Esophagus (tissue), 2 donors: ENCODE data around the gene MTX3. TPM values are rescaled to one million over a fixed set of nuclear protein-coding genes. Genes with fewer than 3 reads are reported as not detected.

ENCODE experiments used
- H3K27ac ChIP-seq, 2 donors: one replicate each; pipeline ENCODE4 v1.5.1; 2013; ENCODE audit warnings: low read depth in 2 of 2, mild to moderate bottlenecking in 2 of 2, inconsistent platforms in 1 of 2, low read length in 1 of 2, moderate library complexity in 1 of 2
- H3K27me3 ChIP-seq, 2 donors: one replicate each; pipeline ENCODE4 v1.6.1; 2013; ENCODE audit warnings: low read length in 2 of 2, control low read depth in 1 of 2, mild to moderate bottlenecking in 1 of 2; ENCODE audit not compliant: insufficient read depth in 2 of 2, control insufficient read depth in 1 of 2
- H3K36me3 ChIP-seq, 2 donors: one replicate each; pipeline ENCODE4 v1.6.1; 2013; ENCODE audit warnings: low read length in 1 of 2; ENCODE audit not compliant: control insufficient read depth in 2 of 2, insufficient read depth in 2 of 2
- H3K4me1 ChIP-seq, 2 donors: one replicate each; pipeline ENCODE4 v1.6.1; 2013; ENCODE audit warnings: low read length in 1 of 2; ENCODE audit not compliant: control insufficient read depth in 2 of 2, insufficient read depth in 2 of 2
- H3K4me3 ChIP-seq, 2 donors: one replicate each; pipeline ENCODE4 v1.5.1; 2013; ENCODE audit warnings: low read length in 2 of 2, mild to moderate bottlenecking in 2 of 2, low read depth in 1 of 2, moderate library complexity in 1 of 2
- H3K9me3 ChIP-seq, 2 donors: one replicate each; pipeline ENCODE4 v1.6.1; 2013; ENCODE audit warnings: mild to moderate bottlenecking in 2 of 2, low read depth in 1 of 2, low read length in 1 of 2, moderate library complexity in 1 of 2; ENCODE audit not compliant: control insufficient read depth in 2 of 2, insufficient read depth in 1 of 2
- WGBS, 2 donors: extraction: QIAGEN DNeasy Blood & Tissue Kit; methylation state at CpG; one replicate each; pipeline ENCODE4 v1.1.7; 2013; 5-methylcytosine and 5-hydroxymethylcytosine counted together
- polyA plus RNA-seq, 2 donors: library from polyadenylated mRNA; stranded (reverse); fragments of 200-250 nt; gene quantifications; one replicate each; pipeline ENCODE4 v1.2.3, GENCODE V29; 2013
- donor health status: healthy with polysubstance abuse.
- donor health status: Bipolar disorder and iron deficiency.

MTX3 gene
- polyA plus RNA-seq, 2 donors = 4.2 to 4.8 TPM

DNA sequence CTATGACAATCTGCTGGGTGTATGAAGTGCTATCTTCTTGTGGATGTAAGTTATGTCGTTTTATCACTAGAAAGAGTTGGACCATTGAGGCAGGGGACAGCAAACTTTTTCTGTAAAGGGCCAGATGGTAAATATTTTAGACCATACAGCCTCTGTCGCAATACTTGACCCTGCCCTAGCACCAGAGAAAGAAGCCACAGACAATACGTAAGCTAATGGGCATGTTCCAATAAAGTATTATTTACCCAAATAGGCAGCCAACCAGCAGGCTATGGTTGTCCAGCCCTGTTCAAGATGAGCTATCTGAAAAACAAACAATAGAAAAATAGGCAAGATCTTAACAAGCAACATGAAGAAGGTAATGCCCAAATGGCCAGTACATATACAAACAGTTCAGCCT is 36.4 kb downstream of the MTX3 start:
- no peaks in the 10 kb centered on the region for H3K36me3 ChIP-seq
- 65 to 75% methylated on average over 3 of the region's 3 CpGs for WGBS, 2 donors
- peaks cover 0 to 5% of the 10 kb centered on the region in 2 donors for H3K4me1 ChIP-seq
- peaks cover 0 to 5% of the 10 kb centered on the region in 2 donors for H3K9me3 ChIP-seq
- H3K27ac ChIP-seq = no peak overlapping the region
- H3K4me3 ChIP-seq = no peak overlapping the region
- H3K27me3 ChIP-seq = no peaks in the 10 kb centered on the region

DNA sequence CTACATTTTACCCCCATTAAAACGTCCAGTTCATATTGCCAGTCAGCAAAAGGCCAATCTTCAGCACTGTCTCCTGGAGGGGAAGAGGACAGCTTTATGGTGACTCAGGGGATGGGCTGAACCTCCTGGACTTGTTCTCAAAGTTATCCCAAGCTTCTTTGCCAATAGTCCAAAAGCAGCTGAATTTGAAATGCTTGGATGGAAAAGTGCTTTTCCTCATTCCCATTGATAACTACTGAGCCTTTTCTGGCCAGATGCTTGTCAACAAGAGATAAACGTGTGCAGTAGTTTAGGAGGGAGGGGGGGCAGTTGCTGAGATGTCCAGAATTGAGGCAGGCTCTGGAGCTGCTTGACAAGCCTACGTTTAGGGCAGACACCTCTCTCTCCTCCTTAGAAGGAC is 43.5 kb downstream of the MTX3 start:
- Histone ChIP-seq H3K36me3 (no peaks in the 10 kb centered on the region), H3K9me3 (peaks cover 0 to 5% of the 10 kb centered on the region in 2 donors), H3K27me3 (no peaks in the 10 kb centered on the region), H3K4me1 (no peaks in the 10 kb centered on the region), H3K4me3 (no peak overlapping the region), H3K27ac (no peak overlapping the region)
- 60 to 64% methylated on average over 3 of the region's 3 CpGs for WGBS, 2 donors

- 42 to 54% methylated on average over 3 of the region's 3 CpGs for WGBS, 2 donors
- Histone ChIP-seq H3K36me3 (no peaks in the 10 kb centered on the region), H3K27ac (no peak overlapping the region), H3K4me1 (peaks cover 0 to 4% of the 10 kb centered on the region in 2 donors), H3K27me3 (no peaks in the 10 kb centered on the region), H3K4me3 (no peak overlapping the region), H3K9me3 (no peaks in the 10 kb centered on the region)
Measured at GRCh38 chr5:79938468-79938867, 52.6 kb downstream of the MTX3 start.

GRCh38 chr5:79936646-79937216 is 54.3 kb downstream of the MTX3 start:
- H3K9me3 ChIP-seq = no peaks in the 10 kb centered on the region
- 76 to 79% methylated on average over 3 of the region's 3 CpGs for WGBS, 2 donors
- no peak overlapping the region for H3K27ac ChIP-seq
- H3K4me1 ChIP-seq = peaks cover 0 to 4% of the 10 kb centered on the region in 2 donors
- H3K36me3 ChIP-seq = no peaks in the 10 kb centered on the region
- no peaks in the 10 kb centered on the region for H3K27me3 ChIP-seq
- H3K4me3 ChIP-seq = no peak overlapping the region

GRCh38 chr5:79936002-79936645 is 54.9 kb downstream of the MTX3 start:
- no peaks in the 10 kb centered on the region for H3K27me3 ChIP-seq
- no peak overlapping the region for H3K4me3 ChIP-seq
- WGBS, 2 donors = 50 to 57% methylated on average over 4 of the region's 4 CpGs
- peaks cover 0 to 4% of the 10 kb centered on the region in 2 donors for H3K4me1 ChIP-seq
- H3K27ac ChIP-seq = no peak overlapping the region
- H3K9me3 ChIP-seq = no peaks in the 10 kb centered on the region
- no peaks in the 10 kb centered on the region for H3K36me3 ChIP-seq

GRCh38 chr5:79934681-79935080 is 56.4 kb downstream of the MTX3 start:
- Histone ChIP-seq H3K27ac (no peak overlapping the region), H3K4me1 (peaks cover 0 to 4% of the 10 kb centered on the region in 2 donors), H3K4me3 (no peak overlapping the region), H3K36me3 (no peaks in the 10 kb centered on the region), H3K27me3 (no peaks in the 10 kb centered on the region), H3K9me3 (no peaks in the 10 kb centered on the region)
- 65 to 77% methylated on average over 3 of the region's 3 CpGs for WGBS, 2 donors

DNA sequence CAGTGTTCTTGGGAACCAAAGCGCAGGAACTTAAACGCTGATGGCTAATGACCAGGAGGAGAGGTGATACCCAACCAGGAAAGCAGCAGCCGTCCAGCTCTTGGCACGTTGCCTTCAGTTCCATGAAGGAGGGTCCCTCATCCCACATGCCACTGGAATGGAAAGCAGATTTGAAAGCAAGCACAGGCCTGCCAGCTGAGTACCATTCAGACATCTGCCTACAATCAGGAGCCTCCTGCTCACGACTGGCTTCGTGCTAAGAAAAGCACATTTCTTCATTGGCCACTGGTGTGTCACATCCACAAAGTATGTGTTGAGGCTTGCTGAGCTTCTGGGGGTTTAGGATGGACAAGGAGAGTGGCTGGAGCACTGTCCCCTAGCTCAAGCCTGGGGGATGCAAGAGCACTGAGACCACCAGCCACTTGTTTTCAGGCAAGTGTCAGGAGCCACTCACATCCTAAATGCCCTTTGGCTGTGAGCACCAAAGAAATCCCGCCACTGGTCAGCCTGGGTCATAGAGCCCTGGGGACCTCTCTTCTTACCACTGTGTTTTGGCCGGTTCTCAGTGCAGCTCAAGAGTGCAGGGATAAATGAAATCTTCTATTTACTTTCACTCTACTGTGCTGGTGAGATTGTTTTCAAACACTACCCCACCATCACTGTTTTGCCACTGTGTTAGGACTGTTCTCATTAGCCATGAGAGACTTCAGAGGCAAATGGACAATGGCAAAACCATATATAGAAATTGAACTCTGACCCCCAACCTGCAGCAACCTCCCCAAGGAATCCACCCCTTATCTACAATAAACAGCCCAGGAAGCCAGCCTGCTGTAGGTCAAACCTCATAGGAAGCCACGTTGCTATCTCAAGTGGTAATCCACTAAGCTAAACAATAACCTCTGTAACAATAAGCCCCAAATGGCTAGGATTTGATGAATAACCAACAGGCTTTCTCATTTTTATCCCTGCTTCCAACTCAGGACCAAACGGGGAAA is 58.3 kb downstream of the MTX3 start:
- no peak overlapping the region for H3K27ac ChIP-seq
- no peak overlapping the region for H3K4me3 ChIP-seq
- WGBS, 2 donors = 83% methylated on average over 10 of the region's 10 CpGs
- H3K36me3 ChIP-seq = no peaks in the 10 kb centered on the region
- H3K9me3 ChIP-seq = no peaks in the 10 kb centered on the region
- no peaks in the 10 kb centered on the region for H3K4me1 ChIP-seq
- H3K27me3 ChIP-seq = no peaks in the 10 kb centered on the region

DNA sequence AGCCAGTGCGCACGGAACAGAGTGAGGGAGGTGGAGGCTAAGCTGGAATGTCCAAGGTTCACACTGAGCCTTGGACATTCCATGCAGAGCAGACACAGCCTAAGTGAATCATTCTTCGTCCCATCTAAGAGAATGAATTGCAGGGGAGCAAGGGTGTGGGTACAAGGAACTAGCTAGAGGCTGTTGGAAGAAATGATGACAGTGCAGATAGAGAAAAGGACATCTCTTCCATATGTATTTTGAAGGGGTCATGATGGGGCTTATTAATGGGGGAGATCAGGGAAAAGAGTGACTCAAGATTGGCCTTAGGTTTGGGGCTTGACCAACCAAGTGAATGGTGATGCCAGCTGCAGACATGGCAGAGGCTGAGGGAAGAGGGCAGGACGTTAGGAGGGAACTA is 59.2 kb downstream of the MTX3 start:
- WGBS, 2 donors = 88 to 90% methylated on average over 4 of the region's 4 CpGs
- Histone ChIP-seq H3K9me3 (no peaks in the 10 kb centered on the region), H3K4me1 (no peaks in the 10 kb centered on the region), H3K27ac (no peak overlapping the region), H3K36me3 (no peaks in the 10 kb centered on the region), H3K27me3 (no peaks in the 10 kb centered on the region), H3K4me3 (no peak overlapping the region)

GRCh38 chr5:79931409-79931808 is 59.7 kb downstream of the MTX3 start:
- no peaks in the 10 kb centered on the region for H3K27me3 ChIP-seq
- 95 to 96% methylated on average over 2 of the region's 2 CpGs for WGBS, 2 donors
- no peaks in the 10 kb centered on the region for H3K4me1 ChIP-seq
- H3K9me3 ChIP-seq = no peaks in the 10 kb centered on the region
- no peak overlapping the region for H3K27ac ChIP-seq
- no peak overlapping the region for H3K4me3 ChIP-seq
- no peaks in the 10 kb centered on the region for H3K36me3 ChIP-seq
